GM21360 (cell line): ENCODE data around the gene H6PD.

Source experiments
- ATAC-seq: cut with Tn5 transposase; IDR thresholded peaks from one replicate; pipeline ENCODE4 v1.9.1; 2021; ENCODE audit warnings: mild to moderate bottlenecking, moderate library complexity; ENCODE audit not compliant: unreplicated experiment

The H6PD gene

GRCh38 chr1:9207086-9207485 lies 27.5 kb upstream of the H6PD start:
- ATAC-seq = no peak

GRCh38 chr1:9207715-9208114 lies 26.9 kb upstream of the H6PD start:
- no peak for ATAC-seq

- no peak for ATAC-seq
Measured at GRCh38 chr1:9211291-9211811, 23.2 kb upstream of the H6PD start.

- ATAC-seq = no peak
Measured at GRCh38 chr1:9212735-9213134, 21.8 kb upstream of the H6PD start.

- ATAC-seq = no peak
Measured at GRCh38 chr1:9213956-9214355, 20.6 kb upstream of the H6PD start.

- no peak for ATAC-seq
Measured at GRCh38 chr1:9218917-9219316, 15.7 kb upstream of the H6PD start.

GRCh38 chr1:9222846-9223625 lies 11.5 kb upstream of the H6PD start:
- ATAC-seq = no peak

GRCh38 chr1:9224664-9225410 lies 9.7 kb upstream of the H6PD start:
- no peak for ATAC-seq

- no peak for ATAC-seq
Measured at GRCh38 chr1:9225411-9225785, 9.2 kb upstream of the H6PD start.

- no peak for ATAC-seq
Measured at GRCh38 chr1:9228609-9229008, 6.0 kb upstream of the H6PD start.

GRCh38 chr1:9229549-9229948 lies 5.0 kb upstream of the H6PD start:
- no peak for ATAC-seq

GRCh38 chr1:9230869-9231533 lies 3.6 kb upstream of the H6PD start:
- no peak for ATAC-seq

- ATAC-seq = no peak
Measured at GRCh38 chr1:9231648-9232332, 2.8 kb upstream of the H6PD start.

GRCh38 chr1:9233241-9233941 lies 1.2 kb upstream of the H6PD start:
- no peak for ATAC-seq

GRCh38 chr1:9233942-9234222 lies 692 bp upstream of the H6PD start:
- peak; percentile 7 for ATAC-seq

- no peak for ATAC-seq
Measured at GRCh38 chr1:9235096-9235459, 504 bp downstream of the H6PD start.

- ATAC-seq = no peak
Measured at GRCh38 chr1:9235560-9235959, 986 bp downstream of the H6PD start.

GRCh38 chr1:9238134-9238533 lies 3.6 kb downstream of the H6PD start:
- ATAC-seq = no peak

- ATAC-seq = no peak
Measured at GRCh38 chr1:9238550-9238949, 4.0 kb downstream of the H6PD start.

- ATAC-seq = no peak
Measured at GRCh38 chr1:9239622-9240401, 5.2 kb downstream of the H6PD start.
